Measurements from ENCODE around the gene SETDB1.

Gene SETDB1

DNA sequence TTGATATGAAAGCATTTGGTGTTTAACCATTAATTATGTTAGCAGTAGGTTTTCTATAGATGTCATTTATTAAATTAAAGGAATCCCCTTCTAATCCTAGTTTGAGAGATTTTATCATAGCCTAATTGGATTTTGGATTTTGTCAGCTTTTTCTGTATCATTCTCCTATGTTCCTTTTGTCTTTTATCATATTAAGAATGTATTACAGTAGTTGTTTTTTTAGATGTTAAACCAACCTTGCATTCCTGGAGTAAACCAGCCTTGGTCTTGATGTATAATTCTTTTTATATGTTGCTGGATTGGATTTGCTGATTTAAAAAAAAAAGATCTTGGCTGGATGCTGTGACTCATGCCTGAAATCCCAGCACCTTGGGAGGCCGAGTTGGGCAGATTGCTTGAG, 5.6 kb downstream of the SETDB1 start:
- no peak for DNase-seq

DNA sequence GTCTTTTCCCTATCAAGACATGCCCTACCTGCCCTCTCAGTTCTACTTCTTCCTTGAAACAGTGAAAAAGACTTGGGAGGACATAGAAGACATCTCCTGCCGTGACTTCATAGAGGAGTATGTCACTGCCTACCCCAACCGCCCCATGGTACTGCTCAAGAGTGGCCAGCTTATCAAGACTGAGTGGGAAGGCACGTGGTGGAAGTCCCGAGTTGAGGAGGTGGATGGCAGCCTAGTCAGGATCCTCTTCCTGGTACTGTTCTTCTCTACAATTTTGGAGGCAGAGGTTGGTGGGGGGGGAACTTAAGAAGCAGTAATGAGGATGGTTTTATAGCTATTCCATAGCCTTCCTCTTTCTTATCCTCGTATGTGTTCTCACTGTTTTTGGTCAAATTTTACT, 18.7 kb downstream of the SETDB1 start:
- no peak for DNase-seq

DNA sequence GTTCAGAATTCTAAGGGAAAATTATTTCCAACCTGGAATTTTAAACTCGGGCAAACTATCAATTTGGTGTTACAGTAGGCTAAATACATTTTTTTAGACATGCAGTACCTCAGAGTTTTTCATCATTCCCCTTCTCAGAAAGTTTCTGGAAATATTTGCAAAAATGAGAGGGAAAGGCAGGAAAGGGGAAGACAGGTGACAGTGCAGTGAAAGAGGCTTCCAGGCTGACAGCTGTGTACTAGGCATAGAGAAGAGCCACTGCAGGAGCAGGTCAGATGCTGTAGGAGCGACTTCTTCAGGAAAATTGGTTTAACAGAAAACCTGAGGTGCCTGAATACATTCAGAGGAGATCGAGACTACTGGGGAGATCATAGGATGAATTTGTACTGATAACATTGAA, 28.5 kb downstream of the SETDB1 start:
- DNase-seq, result no peak

DNA sequence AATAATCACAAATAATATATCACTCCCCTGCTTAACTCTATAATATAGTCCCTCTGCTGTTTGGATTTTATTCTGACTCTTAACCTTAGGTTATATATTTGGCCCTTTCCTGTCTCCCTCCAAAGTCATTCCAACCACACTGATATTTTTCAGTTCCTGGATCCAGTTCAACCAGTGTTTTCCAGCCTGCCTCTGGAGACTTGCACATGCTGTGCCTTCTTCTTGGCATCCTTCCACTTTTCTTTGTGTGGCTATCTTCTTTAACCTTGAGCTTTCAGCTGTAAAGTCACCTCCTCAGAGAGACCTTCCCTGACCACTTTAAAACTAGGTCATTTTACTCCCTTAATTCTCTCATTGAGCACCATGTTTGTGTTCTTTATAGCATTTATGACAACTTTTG, 29.1 kb downstream of the SETDB1 start:
- no peak for DNase-seq

DNA sequence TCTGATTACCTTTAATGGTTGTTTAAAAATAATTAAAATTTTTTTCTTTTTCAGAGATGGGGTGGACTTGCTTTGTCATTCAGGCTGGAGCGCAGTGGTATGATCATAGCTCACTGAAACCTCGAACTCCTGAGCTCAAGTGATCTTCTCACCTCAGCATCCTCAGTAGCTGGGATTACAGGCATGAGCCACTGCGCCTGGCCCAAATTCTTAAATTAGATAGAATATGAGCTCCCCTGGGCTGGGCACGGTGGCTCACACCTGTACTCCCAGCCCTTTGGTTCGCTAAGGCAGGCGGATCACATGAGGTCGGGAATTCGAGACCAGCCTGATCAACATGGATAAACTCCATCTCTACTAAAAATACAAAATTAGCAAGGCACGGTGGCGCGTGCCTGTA, 31.5 kb downstream of the SETDB1 start:
- no peak for DNase-seq

DNA sequence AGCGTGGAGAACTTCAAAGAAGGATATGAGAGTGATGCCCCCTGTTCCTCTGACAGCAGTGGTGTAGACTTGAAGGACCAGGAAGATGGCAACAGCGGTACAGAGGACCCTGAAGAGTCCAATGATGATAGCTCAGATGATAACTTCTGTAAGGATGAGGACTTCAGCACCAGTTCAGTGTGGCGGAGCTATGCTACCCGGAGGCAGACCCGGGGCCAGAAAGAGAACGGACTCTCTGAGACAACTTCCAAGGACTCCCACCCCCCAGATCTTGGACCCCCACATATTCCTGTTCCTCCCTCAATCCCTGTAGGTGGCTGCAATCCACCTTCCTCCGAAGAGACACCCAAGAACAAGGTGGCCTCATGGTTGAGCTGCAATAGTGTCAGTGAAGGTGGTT, 34.5 kb downstream of the SETDB1 start:
- DNase-seq, result no peak

DNA sequence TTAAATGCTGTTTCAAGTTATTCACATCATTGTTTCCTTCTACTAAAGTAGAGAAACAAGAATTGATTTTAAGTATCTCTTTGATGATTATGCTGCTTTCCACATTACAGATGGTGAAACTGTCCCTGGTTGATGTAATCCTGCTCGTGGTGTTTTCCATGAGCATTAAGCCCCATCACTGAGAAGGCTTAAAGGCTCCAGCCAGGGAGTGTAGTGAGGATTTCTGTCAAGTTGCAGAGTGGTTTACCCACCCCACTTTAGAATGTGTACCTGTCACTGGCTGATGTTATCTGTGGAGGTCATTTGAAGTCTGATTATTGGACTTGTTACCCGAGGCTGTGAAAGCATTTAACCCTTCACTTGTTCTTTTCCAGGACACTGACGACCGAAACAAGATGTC, 35.6 kb downstream of the SETDB1 start:
- DNase-seq, result no peak

DNA sequence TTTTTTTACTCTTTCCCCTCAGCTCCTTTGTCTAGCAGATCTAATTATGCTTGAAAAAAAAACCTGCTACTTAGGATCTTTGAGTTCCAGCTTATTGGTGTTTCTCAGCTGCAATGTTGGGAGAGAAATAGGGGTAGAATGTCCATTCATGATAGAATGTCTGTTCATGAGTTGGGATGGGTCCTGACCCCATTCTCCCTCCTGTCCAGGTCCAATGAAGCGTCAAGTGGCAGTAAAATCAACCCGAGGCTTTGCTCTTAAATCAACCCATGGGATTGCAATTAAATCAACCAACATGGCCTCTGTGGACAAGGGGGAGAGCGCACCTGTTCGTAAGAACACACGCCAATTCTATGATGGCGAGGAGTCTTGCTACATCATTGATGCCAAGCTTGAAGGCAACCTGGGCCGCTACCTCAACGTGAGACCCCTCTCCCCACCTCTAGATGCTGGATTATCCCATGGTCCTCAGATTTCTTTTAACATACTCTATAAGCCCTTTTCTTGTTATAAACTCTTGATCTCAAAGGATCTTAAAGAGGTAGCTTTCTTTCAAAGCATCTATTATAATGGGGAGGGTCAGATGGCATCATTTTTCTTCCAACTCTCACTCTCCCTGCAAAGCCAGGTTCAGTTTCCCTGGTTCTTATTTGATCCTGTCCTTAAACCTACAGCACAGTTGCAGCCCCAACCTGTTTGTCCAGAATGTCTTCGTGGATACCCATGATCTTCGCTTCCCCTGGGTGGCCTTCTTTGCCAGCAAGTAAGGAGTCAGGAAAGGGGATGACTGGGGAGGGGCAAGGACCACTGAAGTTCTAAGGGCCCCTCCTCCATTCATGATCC, 37.4 kb downstream of the SETDB1 start:
- DNase-seq, result no peak

DNA sequence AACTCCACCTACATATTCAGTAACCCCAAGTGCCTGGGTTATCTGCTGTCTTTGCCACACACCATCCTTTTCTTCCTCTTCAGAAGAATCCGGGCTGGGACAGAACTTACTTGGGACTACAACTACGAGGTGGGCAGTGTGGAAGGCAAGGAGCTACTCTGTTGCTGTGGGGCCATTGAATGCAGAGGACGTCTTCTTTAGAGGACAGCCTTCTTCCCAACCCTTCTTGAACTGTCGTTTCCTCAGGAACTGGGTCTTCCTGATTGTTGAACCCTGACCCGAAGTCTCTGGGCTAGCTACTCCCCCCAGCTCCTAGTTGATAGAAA, 38.0 kb downstream of the SETDB1 start:
- DNase-seq, result no peak

DNA sequence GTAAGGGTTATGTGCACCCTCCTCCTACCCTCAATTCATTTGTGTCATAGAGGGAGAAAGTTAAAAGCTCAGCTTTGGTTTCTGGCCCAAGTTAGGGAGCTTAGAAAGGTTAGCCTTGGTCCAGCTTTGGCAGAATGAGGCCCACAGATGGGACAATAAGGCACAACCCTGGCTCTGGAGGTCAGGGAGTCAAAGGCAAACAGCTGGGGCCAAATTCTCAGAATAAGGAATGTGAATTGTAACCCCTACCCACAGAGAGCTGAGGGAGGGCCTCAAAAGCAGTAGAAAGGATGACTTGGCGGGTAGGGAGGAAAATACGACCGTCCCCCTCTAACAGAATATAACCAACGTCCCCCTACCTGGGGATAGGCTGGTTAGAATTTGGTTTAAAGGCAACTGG, 39.4 kb downstream of the SETDB1 start:
- DNase-seq, result no peak

DNA sequence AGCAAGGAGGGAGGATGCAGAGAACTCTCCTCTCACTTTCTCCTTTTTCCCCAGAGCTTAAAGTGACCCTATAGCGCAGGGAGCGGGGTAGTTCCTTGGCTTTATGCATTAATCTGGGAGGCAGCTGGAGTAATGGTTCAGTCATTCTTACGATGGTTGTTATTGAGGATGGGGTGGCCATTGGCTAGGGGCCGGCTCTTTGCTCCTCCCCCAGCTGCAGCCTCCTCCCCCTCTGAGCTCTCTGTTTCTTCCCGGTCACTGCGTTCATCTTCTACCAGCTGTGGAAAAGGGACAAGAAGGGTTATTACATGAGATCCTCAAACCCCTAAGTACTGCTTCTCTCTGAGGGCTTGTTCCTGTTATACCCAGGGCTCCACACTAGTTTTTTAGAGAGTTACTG, 39.8 kb downstream of the SETDB1 start:
- DNase-seq, result no peak

DNA sequence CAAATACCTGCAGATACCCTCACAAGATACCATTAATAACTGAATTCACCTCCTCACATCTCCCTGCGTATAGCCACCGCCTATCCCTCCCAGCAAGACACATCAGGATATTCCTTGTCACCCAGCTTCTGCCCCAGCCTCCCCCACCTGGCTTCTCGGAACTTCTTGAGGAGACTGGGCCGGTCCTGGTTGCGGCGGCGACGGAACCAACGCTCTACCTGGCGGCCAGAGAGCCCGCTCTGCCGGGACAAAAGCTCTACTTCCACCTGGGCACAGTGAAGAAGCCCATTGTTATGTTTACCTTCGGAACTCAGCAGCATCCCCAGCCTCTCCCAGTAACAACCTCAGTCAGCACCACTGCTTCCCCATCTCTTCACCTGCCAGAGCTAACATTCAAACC, 41.8 kb downstream of the SETDB1 start:
- no peak for DNase-seq

DNA sequence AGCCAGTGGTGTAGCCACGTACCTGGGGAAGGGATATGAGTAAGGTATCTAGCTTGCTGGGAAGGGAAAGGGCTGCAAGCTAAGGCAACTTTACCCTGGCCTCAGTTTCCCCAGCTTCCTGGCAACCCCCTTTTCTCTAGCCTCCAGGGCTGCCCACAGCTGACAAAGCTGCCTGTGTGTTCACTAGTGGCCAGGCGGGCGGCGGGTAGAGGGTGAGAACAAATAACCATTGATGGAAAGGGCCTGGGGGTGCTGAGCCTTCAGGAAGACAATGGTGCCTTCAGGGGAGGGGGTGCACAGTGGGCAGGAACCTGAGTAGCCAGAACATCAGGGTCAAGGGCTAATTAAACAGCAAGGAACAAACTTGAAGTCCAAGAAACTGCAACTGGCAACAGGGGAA, 42.3 kb downstream of the SETDB1 start:
- no peak for DNase-seq

DNA sequence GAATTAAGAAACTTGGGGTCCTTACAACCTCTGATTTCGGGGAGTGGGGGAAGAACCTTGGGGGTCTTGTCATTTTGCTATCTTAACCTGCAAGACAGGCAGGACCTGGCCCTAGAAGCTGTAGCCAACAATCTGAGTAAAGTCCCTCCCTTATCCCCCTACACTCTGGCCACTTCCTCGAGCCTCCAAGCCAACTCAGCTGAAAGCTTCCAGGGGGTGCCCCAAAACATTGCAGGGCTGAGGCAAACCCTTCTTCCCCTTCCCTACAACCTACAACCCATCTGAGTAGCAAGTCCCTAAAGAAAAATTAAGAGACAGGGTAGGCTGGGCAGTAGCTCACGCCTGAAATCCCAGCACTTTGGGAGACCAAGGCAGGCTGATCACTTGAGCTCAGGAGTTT, 43.5 kb downstream of the SETDB1 start:
- no peak for DNase-seq

DNA sequence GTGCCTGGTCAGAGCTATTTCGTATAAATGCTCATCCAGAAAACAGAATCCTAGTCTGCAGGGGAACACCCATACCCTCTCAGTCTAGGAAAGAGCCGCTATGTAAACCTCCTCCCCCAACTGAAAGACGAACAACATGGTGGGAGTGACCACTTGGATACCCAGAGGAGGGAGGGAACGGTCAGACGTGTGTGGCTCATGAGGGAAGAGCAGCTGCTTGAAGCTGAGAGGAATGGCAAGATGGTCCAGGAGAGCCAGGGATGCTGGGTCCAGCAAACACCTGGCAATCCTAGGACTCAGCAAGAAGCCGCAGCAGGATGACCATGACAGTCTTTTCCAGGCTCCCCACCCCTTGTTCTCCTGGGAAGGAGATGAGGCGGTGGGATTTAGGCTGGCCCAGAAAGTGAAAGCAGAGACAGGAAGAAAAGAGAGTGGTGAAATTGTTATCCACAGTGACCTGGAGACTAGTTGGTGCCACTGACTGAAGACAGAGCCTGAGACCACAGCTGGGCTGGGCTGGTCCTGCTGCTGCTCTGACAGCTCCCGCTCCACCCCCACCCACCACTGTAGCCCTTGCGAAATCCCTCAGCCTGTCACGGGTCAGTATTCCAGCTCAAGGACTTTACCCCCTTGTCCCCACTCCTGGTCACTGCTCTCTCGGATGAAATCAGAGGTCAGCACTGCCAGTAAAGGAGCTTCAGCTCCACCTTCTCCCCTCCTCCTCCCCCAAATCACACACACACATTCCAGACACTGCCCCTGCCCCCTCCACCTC, 44.8 kb downstream of the SETDB1 start:
- no peak for DNase-seq

DNA sequence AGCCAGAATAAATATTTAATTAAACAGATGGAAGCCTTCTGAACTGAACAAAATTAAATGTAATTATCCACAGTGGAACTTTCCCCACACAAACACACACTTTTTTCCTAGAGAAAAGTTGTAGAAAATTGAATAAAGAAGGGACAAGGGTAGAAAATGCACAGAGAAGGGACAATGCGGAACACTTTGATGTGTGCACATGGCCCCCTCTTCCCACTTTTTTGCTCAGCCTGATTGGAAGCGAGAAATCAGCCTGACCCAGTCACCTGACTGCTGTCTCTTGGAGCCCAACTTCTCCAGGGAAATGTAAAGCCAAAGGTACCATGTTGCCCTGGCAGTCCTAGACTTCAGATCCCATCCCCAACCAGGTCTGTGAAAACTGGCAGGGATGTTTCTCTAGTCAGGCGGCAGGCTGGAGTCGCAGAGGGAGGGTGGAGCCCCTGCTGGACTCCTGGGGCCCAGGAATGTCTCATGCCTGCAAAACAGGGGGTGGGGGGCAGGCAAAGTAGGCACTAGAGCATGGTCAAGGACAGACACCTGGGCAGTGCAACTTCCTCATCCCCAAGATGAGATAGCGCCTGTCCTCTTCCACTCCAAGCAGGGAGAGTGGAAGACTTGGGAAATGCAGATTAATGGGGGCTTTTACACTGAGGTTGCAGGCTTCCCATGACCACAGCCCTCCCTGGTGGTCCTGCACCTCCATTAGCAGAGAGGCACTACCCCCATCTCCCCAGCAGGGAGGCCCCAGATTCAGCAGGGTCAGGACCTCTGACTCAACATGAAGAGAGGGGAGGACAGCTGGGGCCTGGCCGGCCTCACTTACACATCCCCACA, 45.6 kb downstream of the SETDB1 start:
- DNase-seq, result no peak

DNA sequence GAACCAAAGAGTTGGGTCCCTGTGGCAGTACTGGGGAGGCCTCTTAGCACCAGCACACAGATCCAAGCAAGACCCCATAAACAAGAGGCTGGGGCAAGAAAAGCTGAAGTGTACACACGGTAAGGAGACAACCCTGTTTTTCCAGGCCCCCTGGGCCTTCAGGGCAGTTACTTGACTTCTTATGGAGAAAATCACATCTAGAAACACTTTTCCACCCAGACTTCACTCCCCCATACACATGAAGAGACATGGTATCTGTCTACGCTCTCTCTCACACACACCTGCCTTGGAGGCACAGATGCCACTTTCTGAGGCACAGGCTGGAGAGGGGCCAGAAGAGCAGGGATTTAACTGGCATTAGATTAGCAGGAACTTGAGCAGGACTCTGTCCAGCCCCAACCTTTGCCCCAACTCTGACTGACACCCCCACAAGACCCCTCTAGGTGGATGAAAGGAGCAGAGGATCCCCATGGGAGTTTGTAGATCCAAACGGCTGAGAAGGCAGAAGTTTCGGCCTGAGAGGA, 46.3 kb downstream of the SETDB1 start:
- no peak for DNase-seq

DNA sequence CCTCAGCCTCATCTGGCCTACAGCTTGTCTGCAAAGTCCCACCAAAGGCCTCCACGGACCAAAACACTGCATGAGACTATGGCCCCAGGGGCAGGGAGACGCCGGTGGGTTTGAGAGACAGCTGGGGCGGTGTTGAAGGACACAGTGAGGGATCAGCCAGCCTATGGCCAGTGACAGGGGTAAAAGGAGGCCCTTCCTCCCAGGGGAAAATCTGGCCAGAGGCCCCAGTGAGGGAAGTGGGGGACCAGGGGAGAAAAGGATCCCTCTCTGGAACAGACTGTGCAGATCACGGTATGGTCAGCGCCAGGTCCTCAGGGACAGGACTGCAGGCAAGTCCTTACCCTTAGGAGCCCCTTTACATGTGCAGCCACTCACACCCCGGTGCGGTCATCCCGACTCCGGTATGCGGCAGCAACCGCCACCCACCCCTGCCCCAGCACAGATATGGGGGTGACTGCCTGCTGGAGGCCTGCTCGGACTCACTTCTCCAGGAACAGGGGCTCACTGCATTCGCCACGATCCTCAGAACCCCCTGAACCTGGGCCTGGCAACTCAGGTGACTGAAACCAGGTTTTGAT, 47.2 kb downstream of the SETDB1 start:
- no peak for DNase-seq

DNA sequence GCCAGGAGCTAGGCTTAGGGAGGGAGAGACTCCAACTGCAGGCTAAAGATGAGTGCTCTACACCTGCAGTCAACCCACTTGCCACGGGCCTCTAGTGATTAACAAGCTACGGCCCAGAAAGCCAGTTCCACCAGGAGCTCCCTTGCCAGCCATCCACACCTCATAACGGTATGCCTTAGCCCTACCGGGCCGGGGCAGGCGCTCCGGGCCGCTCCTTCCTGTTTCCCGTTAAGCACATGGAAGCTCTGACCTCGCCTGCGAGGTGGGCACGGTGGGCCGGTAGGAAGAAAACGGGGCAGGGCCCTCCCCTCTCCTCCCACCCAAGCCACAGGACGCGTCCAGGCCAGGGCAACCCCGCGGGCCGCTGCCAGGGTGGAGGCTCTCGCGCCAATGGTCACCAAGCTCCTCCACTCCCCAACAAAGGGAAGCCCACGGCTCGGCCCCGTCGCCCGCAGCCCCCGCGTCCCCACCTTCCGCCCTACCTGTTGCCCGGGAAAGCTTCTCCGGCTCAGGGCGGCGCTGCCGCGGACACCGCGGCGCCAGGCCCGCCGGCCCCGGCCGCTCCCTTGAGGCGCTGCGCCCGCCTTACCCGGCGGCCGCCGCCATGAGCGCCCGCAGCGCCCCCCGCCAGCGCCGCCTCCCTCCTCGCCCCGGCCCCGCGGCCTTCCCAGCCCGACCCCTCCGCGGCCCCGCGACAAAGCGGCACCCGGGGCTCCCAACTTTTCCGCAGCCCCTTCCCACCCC, 47.8 kb downstream of the SETDB1 start:
- peak; percentile 14 for DNase-seq

DNA sequence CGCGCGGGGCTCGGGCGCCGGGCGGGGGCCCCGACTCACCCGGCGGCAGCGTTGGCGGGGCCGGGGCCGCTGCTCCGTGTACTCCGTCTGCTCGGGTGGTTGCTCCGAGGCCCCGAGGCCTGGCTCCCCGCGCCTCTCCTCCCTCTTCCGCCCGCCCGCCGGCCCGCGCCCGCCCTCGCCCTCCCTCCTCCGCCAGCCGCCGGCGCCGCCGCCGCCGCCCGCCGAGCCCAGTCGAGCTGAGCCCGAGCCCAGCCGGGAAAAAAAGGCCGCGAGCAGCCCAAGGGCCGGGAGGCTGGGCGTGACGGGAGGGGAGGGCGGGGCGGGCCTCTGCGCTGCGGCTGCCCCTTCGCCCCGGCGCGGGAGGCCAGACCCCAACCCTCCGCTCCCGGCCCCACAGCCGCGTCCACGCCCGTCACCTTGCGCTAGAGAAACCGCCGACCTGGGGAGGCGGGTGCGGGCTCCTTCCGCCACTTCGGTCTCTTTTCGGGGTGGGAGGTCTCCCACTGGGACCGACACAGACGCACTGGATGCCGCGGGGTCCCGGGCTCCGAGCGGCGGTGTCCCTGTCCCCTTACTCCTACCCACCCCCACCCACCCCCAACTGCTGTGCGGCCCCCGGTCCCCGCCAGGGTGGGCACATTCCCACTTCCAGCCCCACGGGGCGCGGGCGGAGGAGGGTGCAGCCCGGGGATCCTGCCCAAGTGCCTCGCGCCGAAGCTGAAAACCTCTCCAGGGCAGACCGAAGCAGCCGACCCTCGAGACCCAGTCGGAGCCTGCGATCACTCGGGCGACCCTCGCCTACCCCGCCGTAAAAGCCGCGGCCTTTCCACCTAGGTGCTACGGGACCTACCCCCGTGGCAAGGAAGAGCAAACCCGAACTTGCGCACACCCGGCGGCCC, 48.7 kb downstream of the SETDB1 start, which contains the start of gene CERS2:
Gene CERS2 (minus strand): TSS at position 256 of the 899 bp plus-strand sequence. CDS start 5,745 bp downstream, outside the sequence.
- peak; percentile 59 for DNase-seq

DNA sequence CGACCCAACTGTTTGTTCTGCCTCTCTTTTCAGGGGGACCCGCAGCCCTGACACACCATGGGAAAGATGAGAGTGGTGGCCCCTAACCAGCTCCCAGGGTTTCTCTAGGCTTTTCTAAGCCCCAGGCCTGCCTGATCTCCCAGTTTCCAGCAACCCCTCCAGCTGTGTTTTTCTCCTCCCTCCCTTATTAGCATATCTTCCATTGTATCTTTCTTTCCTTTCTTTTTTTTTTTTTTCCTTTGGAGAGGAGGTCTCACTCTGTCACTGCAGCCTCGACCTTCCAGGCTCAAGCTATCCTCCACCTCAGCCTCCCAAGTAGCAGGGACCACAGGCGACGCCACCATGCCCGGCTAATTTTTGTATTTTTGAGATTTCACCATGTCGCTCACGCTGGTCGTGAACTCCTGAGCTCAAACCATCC, 50.2 kb downstream of the SETDB1 start:
- no peak for DNase-seq
